ENCODE results near the gene DTNBP1. TPM values are rescaled to one million over a fixed set of nuclear protein-coding genes. Genes with fewer than 3 reads are reported as not detected.
A peak's percentile ranks its signal among the peaks of the same experiment; 100 is the strongest.

DTNBP1 gene
- total and polyA plus RNA-seq, 2 experiments from 2014 or later: 9.2 to 41.6 TPM

DNA sequence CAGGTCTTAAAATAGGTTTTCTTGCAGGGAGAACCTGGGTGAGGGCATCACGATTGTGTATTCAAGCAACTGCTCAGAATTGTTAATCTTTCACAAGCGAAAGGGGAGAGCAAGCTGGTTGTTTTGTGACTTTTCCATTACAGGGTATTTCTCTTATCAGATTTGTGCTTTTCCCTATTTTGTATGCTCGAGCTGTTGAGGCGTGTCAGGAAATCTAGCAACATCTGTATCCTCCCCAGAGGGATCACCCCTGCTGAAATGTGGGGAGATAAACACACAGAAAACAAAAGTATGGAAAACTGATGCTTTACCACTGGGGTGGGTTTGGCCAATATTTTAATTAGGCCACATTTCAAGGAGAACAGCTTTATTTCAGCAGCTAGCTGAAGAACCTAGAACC, 187.0 kb downstream of the DTNBP1 start:
- H3K36me3 ChIP-seq: no peaks in the 10 kb centered on the region
- H3K9me3 ChIP-seq (ENCODE audit: low read depth): no peaks in the 10 kb centered on the region
- TF ChIP-seq, protein P1, sequence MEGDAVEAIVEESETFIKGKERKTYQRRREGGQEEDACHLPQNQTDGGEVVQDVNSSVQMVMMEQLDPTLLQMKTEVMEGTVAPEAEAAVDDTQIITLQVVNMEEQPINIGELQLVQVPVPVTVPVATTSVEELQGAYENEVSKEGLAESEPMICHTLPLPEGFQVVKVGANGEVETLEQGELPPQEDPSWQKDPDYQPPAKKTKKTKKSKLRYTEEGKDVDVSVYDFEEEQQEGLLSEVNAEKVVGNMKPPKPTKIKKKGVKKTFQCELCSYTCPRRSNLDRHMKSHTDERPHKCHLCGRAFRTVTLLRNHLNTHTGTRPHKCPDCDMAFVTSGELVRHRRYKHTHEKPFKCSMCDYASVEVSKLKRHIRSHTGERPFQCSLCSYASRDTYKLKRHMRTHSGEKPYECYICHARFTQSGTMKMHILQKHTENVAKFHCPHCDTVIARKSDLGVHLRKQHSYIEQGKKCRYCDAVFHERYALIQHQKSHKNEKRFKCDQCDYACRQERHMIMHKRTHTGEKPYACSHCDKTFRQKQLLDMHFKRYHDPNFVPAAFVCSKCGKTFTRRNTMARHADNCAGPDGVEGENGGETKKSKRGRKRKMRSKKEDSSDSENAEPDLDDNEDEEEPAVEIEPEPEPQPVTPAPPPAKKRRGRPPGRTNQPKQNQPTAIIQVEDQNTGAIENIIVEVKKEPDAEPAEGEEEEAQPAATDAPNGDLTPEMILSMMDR (IDR thresholded peaks at IDR 0.05; ENCODE audit: low read depth, low read length): no peak
- peaks cover 5% of the 10 kb centered on the region for H3K4me1 ChIP-seq (ENCODE audit: low read depth)
- no peak for DNase-seq (ENCODE audit: low read depth in 1 of 2, low spot score in 1 of 2)
- no peaks in the 10 kb centered on the region for H3K27me3 ChIP-seq
- H3K4me3 ChIP-seq: no peak overlapping the region
- no peak overlapping the region for H3K27ac ChIP-seq

DNA sequence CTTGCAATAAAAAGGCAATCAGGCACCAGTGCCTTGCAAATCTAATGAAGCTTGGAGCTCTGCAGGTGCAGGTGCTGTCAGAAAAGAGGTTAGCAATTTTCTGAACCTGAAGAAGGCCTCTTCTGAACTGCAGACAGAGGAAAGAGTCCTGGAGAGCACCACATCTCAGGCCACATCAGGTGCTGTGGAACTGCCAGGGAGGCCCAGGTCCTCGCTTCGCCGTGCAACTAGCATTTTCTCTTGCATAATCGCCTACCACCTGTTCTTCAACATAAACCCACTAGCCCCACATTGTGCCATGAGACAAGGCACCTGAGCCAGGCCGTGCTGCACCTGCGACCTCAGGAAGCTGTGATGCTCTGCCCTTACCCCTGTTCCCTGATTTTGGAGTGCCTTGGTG, 187.6 kb downstream of the DTNBP1 start:
- TF ChIP-seq, protein P1 (IDR thresholded peaks at IDR 0.05; ENCODE audit: low read depth, low read length): no peak
- no peaks in the 10 kb centered on the region for H3K4me1 ChIP-seq (ENCODE audit: low read depth)
- H3K36me3 ChIP-seq: no peaks in the 10 kb centered on the region
- no peak overlapping the region for H3K27ac ChIP-seq
- H3K9me3 ChIP-seq (ENCODE audit: low read depth): no peaks in the 10 kb centered on the region
- no peaks in the 10 kb centered on the region for H3K27me3 ChIP-seq
- DNase-seq (ENCODE audit: low read depth in 1 of 2, low spot score in 1 of 2): no peak
- no peak overlapping the region for H3K4me3 ChIP-seq

DNA sequence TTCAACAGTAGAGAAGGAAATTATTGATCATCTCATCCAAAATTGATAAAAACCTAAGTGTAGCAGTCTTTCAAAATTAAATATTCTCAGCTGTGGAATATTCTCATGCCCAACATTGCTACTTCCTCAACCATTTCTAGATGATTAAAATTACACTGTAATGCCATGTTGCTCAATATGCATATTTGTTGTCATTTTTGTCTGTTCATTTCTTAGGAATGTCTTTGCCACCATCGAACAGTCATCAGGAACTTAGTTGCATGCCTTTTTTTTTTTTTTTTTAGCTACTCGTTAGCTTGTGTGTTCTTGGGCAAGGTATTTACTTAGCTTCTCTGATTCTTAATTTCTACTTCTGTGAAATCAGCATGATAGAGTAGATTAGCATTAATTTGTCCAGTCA, 188.6 kb downstream of the DTNBP1 start:
- no peak overlapping the region for H3K4me3 ChIP-seq
- H3K27ac ChIP-seq: no peak overlapping the region
- TF ChIP-seq, protein P1 (IDR thresholded peaks at IDR 0.05; ENCODE audit: low read depth, low read length): no peak
- H3K36me3 ChIP-seq: no peaks in the 10 kb centered on the region
- DNase-seq (ENCODE audit: low read depth in 1 of 2, low spot score in 1 of 2): peak in 1 of 2 donors; percentile 66
- H3K4me1 ChIP-seq (ENCODE audit: low read depth): no peaks in the 10 kb centered on the region
- H3K9me3 ChIP-seq (ENCODE audit: low read depth): no peaks in the 10 kb centered on the region
- no peaks in the 10 kb centered on the region for H3K27me3 ChIP-seq

DNA sequence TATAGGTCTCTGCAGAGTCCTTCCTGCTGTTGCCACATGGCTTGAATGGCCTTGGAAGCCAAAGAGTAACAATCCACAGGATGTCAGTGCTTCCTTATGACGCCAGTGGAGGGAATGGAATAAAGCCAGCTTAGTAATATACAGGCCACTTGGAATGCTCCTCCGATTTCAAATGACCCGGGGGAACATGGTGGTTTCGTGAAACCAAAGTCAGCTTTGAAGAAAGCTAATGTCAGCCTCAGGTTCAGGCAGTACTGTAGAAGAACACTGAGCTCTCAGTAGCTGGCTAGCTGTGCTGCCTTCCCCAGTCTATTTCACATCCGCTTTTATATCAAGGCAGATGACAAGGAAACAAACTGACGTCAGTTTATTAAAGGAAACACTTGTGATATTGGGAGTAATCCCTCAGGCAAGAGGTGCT, 189.1 kb downstream of the DTNBP1 start:
- DNase-seq (ENCODE audit: low read depth in 1 of 2, low spot score in 1 of 2): peak in 1 of 2 donors; percentile 86
- TF ChIP-seq, protein P1 (IDR thresholded peaks at IDR 0.05; ENCODE audit: low read depth, low read length): no peak
- Histone ChIP-seq H3K27me3 (no peaks in the 10 kb centered on the region), H3K4me3 (no peak overlapping the region), H3K36me3 (peaks cover under 1% of the 10 kb centered on the region), H3K9me3 (ENCODE audit: low read depth) (no peaks in the 10 kb centered on the region), H3K27ac (no peak overlapping the region), H3K4me1 (ENCODE audit: low read depth) (no peaks in the 10 kb centered on the region)

DNA sequence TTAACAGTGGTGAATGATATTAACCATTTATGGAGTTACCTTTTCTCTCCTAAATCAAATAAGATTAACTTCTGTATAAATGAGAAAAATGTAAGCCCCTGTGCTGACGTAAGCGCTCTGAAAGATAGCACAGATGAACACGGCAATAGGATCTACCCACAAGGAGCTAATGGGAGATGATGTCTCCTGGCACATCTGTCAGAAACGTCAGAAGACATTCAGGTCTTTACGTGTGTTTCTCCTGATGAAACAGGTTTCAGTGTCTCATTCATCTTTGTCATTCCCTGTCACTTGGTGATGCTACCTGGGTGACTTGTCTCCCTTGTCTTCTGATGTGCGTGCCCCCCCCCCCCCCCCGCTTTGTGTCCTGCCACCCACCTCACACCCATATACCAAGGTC, 189.7 kb downstream of the DTNBP1 start:
- H3K27ac ChIP-seq: no peak overlapping the region
- TF ChIP-seq, protein P1 (IDR thresholded peaks at IDR 0.05; ENCODE audit: low read depth, low read length): no peak

More for the DNA sequence above, 189.7 kb downstream of the DTNBP1 start:
- Histone ChIP-seq H3K27me3 (no peaks in the 10 kb centered on the region), H3K4me1 (ENCODE audit: low read depth) (no peaks in the 10 kb centered on the region), H3K4me3 (no peak overlapping the region), H3K9me3 (ENCODE audit: low read depth) (no peaks in the 10 kb centered on the region), H3K36me3 (peaks cover 5% of the 10 kb centered on the region)
- no peak for DNase-seq (ENCODE audit: low read depth in 1 of 2, low spot score in 1 of 2)
